ENCODE measurements around the gene CACNA2D1. TPM values are rescaled to one million over a fixed set of nuclear protein-coding genes. Genes with fewer than 3 reads are reported as not detected.

CACNA2D1 gene
- total RNA-seq, 2 donors from 2014 or later: 5.4 to 32.0 TPM

GRCh38 chr7:82114237-82114636, 329.3 kb downstream of the CACNA2D1 start:
- Histone ChIP-seq H3K27ac (no peak overlapping the region), H3K9me3 (no peaks in the 10 kb centered on the region), H3K27me3 (no peaks in the 10 kb centered on the region), H3K4me3 (no peak overlapping the region), H3K36me3 (replicated peaks in 1 of 2; ENCODE audit: insufficient read depth in 1 of 2, low read depth in 2 of 2) (no peaks in the 10 kb centered on the region), H3K4me1 (no peaks in the 10 kb centered on the region)
- DNase-seq (no peak), ATAC-seq (no peak)
- intact Hi-C loops (cut with DNase I): no loop called here
- no peak for TF ChIP-seq CTCF (IDR thresholded peaks at IDR 0.05)
- TF ChIP-seq POLR2A (IDR thresholded peaks at IDR 0.05): no peak
- WGBS, 2 donors: 68 to 76% methylated on average over 6 of the region's 6 CpGs

- H3K27ac ChIP-seq: no peak overlapping the region
- H3K36me3 ChIP-seq (replicated peaks in 1 of 2; ENCODE audit: insufficient read depth in 1 of 2, low read depth in 2 of 2): no peaks in the 10 kb centered on the region
- TF ChIP-seq POLR2A (IDR thresholded peaks at IDR 0.05): no peak
- no peaks in the 10 kb centered on the region for H3K9me3 ChIP-seq
- H3K4me1 ChIP-seq: no peaks in the 10 kb centered on the region
- ATAC-seq (no peak), DNase-seq (no peak)
- no peaks in the 10 kb centered on the region for H3K27me3 ChIP-seq
- H3K4me3 ChIP-seq: no peak overlapping the region
- 66 to 73% methylated on average over 7 to 8 of the region's 8 CpGs for WGBS, 2 donors
- intact Hi-C loops (cut with DNase I): no loop called here
Measured at GRCh38 chr7:82110146-82110840, 333.3 kb downstream of the CACNA2D1 start.

GRCh38 chr7:82109288-82109687, 334.3 kb downstream of the CACNA2D1 start:
- no peak for DNase-seq
- no peak overlapping the region for H3K4me3 ChIP-seq
- no peaks in the 10 kb centered on the region for H3K27me3 ChIP-seq
- TF ChIP-seq CTCF (IDR thresholded peaks at IDR 0.05) (no peak), POLR2A (IDR thresholded peaks at IDR 0.05) (no peak)
- ATAC-seq: no peak
- no peaks in the 10 kb centered on the region for H3K9me3 ChIP-seq
- 63 to 73% methylated on average over 1 of the region's 1 CpG for WGBS, 2 donors
- no peak overlapping the region for H3K27ac ChIP-seq
- no peaks in the 10 kb centered on the region for H3K36me3 ChIP-seq (replicated peaks in 1 of 2; ENCODE audit: insufficient read depth in 1 of 2, low read depth in 2 of 2)
- intact Hi-C loops (cut with DNase I): no loop called here
- no peaks in the 10 kb centered on the region for H3K4me1 ChIP-seq

- intact Hi-C loops (cut with DNase I): no loop called here
- Histone ChIP-seq H3K27me3 (no peaks in the 10 kb centered on the region), H3K27ac (no peak overlapping the region), H3K4me1 (no peaks in the 10 kb centered on the region), H3K36me3 (replicated peaks in 1 of 2; ENCODE audit: insufficient read depth in 1 of 2, low read depth in 2 of 2) (no peaks in the 10 kb centered on the region), H3K4me3 (no peak overlapping the region), H3K9me3 (no peaks in the 10 kb centered on the region)
- TF ChIP-seq POLR2A (IDR thresholded peaks at IDR 0.05) (no peak), CTCF (IDR thresholded peaks at IDR 0.05) (no peak)
- DNase-seq: no peak
- 60 to 88% methylated on average over 3 of the region's 3 CpGs for WGBS, 2 donors
- no peak for ATAC-seq
Measured at GRCh38 chr7:82106201-82106600, 337.4 kb downstream of the CACNA2D1 start.

GRCh38 chr7:82105463-82105862, 338.1 kb downstream of the CACNA2D1 start:
- intact Hi-C loops (cut with DNase I): no loop called here
- Histone ChIP-seq H3K36me3 (replicated peaks in 1 of 2; ENCODE audit: insufficient read depth in 1 of 2, low read depth in 2 of 2) (no peaks in the 10 kb centered on the region), H3K4me1 (no peaks in the 10 kb centered on the region), H3K27me3 (no peaks in the 10 kb centered on the region), H3K27ac (no peak overlapping the region), H3K9me3 (no peaks in the 10 kb centered on the region), H3K4me3 (no peak overlapping the region)
- 68% methylated on average over 3 of the region's 3 CpGs for WGBS, 2 donors
- no peak for TF ChIP-seq CTCF (IDR thresholded peaks at IDR 0.05)
- no peak for TF ChIP-seq POLR2A (IDR thresholded peaks at IDR 0.05)
- DNase-seq (no peak), ATAC-seq (no peak)
